A549 treated with dexamethasone at 1 μM for 4 hours (cell line): ENCODE data around the gene PLK2. TPM values are rescaled to one million over a fixed set of nuclear protein-coding genes. Genes with fewer than 3 reads are reported as not detected.

Source experiments
- total RNA-seq: library from RNA; stranded (reverse); fragments of 200-300 nt; extraction: Qiagen RNA extraction; gene quantifications from 5 replicates; pipeline ENCODE4 v1.2.3, GENCODE V29; 2022

PLK2 gene
- 34.8 to 43.1 TPM (median 35.0 TPM) in 5 replicates for total RNA-seq

GRCh38 chr5:58460002-58460731 lies at the start of gene PLK2:
Gene PLK2 (minus strand): TSS chr5:58460086. CDS start chr5:58459959, 127 bp downstream.

GRCh38 chr5:58491216-58491892 lies 31.5 kb upstream of the PLK2 start, which contains the start of gene GAPT:
Gene GAPT (plus strand): TSS chr5:58491435. CDS start chr5:58494537, 3,102 bp downstream.

Other genes with a start within 250 kb of the PLK2 start
- not detected in 5 replicates for gene GAPT, start 31.3 kb upstream of the PLK2 start, total RNA-seq
- gene RAB3C, start 123.0 kb upstream of the PLK2 start, total RNA-seq: not detected in 5 replicates